GM23248 (cell line): ENCODE results near the gene PDE6B.

Experiments
- EZH2 ChIP-seq: fragments of 200-600 bp; sonication (generic); IDR thresholded peaks from 2 replicates; pipeline ENCODE4 v1.6.1; 2018; ENCODE audit warnings: antibody characterized with exemption, mild to moderate bottlenecking; ENCODE audit not compliant: insufficient read depth, poor library complexity, severe bottlenecking
- EZH2phosphoT487 ChIP-seq: fragments of 200-600 bp; sonication (generic); IDR thresholded peaks from 2 replicates; pipeline ENCODE4 v1.6.1; 2018; ENCODE audit warnings: antibody characterized with exemption, moderate library complexity, mild to moderate bottlenecking, low read depth; ENCODE audit not compliant: insufficient read depth

DNA sequence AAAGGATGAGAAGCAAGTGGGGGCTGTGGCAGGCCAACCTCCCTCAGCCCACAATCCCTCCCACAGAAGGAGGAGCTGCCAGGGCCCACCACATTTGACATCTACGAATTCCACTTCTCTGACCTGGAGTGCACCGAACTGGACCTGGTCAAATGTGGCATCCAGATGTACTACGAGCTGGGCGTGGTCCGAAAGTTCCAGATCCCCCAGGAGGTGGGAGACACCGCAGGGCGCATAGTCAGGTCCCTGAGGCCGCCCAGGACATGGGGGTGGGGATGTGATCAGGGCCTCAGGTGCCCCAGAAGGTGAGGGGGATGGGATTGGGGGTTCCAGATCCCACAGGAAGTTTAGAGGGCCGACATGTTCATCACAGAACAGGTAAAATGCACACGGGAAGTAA is 35.0 kb downstream of the PDE6B start:
- TF ChIP-seq EZH2 (no peak), EZH2phosphoT487 (no peak)
